MM.1S (cell line): Measurements from ENCODE around the gene LAMP1.
"Not testable (repeated sequence)": the region's sequence is repeated elsewhere in the genome, so short reads cannot be mapped to it uniquely, and the experiment has no call there.

Source experiments
- DNase-seq: peaks from one replicate; pipeline ENCODE4 v3.0.0-alpha.2; 2015
- H2AFZ ChIP-seq: fragments of 300-600 bp; sonication (generic); 2 replicates; pipeline ENCODE4 v1.6.0; 2016; ENCODE audit warnings: antibody characterized with exemption, low read length
- H3F3A ChIP-seq: fragments of 300-600 bp; sonication (generic); 2 replicates; pipeline ENCODE4 v1.6.1; 2016; ENCODE audit warnings: mild to moderate bottlenecking, antibody characterized with exemption, low read length, moderate library complexity, mixed read lengths; ENCODE audit not compliant: insufficient read depth
- H3K27ac ChIP-seq: fragments of 300-600 bp; sonication (generic); 2 replicates; pipeline ENCODE4 v1.5.1; 2016; ENCODE audit warnings: mild to moderate bottlenecking, low read length
- H3K27me3 ChIP-seq: fragments of 300-600 bp; sonication (generic); replicated peaks from 2 replicates; pipeline ENCODE4 v1.6.0; 2016; ENCODE audit warnings: low read length; ENCODE audit not compliant: insufficient read depth
- H3K36me3 ChIP-seq: fragments of 300-600 bp; sonication (generic); replicated peaks from 2 replicates; pipeline ENCODE4 v1.6.1; 2016; ENCODE audit warnings: mild to moderate bottlenecking, low read length, mixed read lengths; ENCODE audit not compliant: insufficient read depth
- H3K4me1 ChIP-seq: fragments of 300-600 bp; sonication (generic); 2 replicates; pipeline ENCODE4 v1.6.1; 2016; ENCODE audit warnings: low read length, mixed read lengths
- H3K4me2 ChIP-seq: fragments of 300-600 bp; sonication (generic); 2 replicates; pipeline ENCODE4 v1.6.0; 2016; ENCODE audit warnings: low read depth, low read length
- H3K4me3 ChIP-seq: fragments of 300-600 bp; sonication (generic); 2 replicates; pipeline ENCODE4 v1.5.1; 2016; ENCODE audit warnings: low read length, mixed read lengths
- H3K79me2 ChIP-seq: fragments of 300-600 bp; sonication (generic); 2 replicates; pipeline ENCODE4 v1.6.1; 2016; ENCODE audit warnings: mixed run types, low read length, mixed read lengths
- H3K9ac ChIP-seq: fragments of 300-600 bp; sonication (generic); 2 replicates; pipeline ENCODE4 v1.6.1; 2016; ENCODE audit warnings: low read length, mixed read lengths
- H3K9me2 ChIP-seq: fragments of 300-600 bp; sonication (generic); replicated peaks from 2 replicates; pipeline ENCODE4 v1.6.1; 2016; ENCODE audit warnings: mild to moderate bottlenecking, low read length, mixed read lengths; ENCODE audit not compliant: insufficient read depth
- H3K9me3 ChIP-seq: fragments of 300-600 bp; sonication (generic); replicated peaks from 2 replicates; pipeline ENCODE4 v1.6.1; 2016; ENCODE audit warnings: mild to moderate bottlenecking, low read length, mixed read lengths; ENCODE audit not compliant: insufficient read depth
- H4K20me1 ChIP-seq: fragments of 300-600 bp; sonication (generic); 2 replicates; pipeline ENCODE4 v1.6.1; 2016; ENCODE audit warnings: mild to moderate bottlenecking, low read length, moderate library complexity, mixed read lengths; ENCODE audit not compliant: insufficient read depth
- EZH2 ChIP-seq: fragments of 300-600 bp; sonication (generic); optimal IDR thresholded peaks from 2 replicates; pipeline ENCODE3; 2017; ENCODE audit warnings: low read depth, mild to moderate bottlenecking, antibody characterized with exemption, low read length, mixed read lengths
- EZH2phosphoT487 ChIP-seq: fragments of 300-600 bp; sonication (generic); IDR thresholded peaks from 2 replicates; pipeline ENCODE4 v1.6.1; 2018; ENCODE audit warnings: antibody characterized with exemption, low read length
- TF ChIP-seq, protein P1 (sequence below): fragments of 300-600 bp; sonication (generic); IDR thresholded peaks from 2 replicates; pipeline ENCODE4 v1.5.1; 2016; ENCODE audit warnings: antibody characterized with exemption, low read length, mixed read lengths

Gene LAMP1

DNA sequence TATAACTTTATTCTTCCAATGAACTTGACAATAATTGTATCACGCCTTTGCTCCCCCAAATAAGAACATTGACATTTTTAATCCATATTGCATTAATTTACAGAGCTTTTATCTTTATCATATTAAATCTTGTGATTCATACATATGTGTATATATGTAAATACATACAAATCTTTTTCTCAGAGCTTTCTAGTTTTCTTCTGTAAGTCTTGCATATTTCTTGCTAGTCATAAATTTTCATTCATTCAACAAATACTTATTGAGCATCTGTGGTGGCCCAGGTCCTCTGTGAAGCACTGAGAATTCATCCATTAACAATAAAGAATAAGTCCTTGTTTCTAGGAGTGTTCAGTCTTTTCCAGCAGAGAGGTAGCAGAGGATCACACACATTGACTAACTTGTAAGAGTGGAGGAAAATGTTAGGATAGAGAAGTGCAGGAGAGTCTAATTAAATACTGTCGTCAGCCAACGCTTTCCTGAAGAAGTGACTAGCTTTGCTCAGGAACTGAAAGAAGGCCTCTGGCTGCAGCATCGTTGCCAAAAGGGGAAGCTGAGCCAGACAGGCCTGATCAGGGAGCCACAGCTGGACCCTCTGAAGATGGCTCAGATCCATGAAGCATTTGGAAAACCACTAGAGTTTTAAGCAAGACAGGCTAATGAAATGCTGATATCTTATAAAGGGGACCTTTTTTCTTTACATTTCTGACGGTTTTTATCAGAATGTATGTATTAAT is 38.6 kb upstream of the LAMP1 start:
- Histone ChIP-seq H3K9me3 (no peaks in the 10 kb centered on the region), H3K36me3 (peaks cover 4% of the 10 kb centered on the region)

DNA sequence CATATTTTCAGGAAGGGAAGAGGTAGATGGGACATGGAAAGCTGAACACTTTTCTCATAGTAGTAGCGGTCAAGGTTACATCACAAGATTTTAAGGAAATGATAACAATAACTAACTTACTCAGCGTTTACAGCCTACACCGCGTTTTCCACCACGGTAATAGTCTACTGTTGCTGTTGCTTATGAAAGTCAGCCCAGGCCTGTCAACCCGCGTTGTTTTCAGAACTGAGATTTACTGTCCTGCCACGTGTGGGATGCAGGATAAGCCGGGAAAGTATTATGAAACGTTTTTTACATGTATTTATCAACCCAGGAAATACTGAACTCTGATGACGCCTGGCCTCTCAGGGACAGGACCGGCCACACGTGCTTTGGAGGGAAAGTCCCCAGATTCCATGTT is 36.0 kb upstream of the LAMP1 start:
- no peaks in the 10 kb centered on the region for H3K4me1 ChIP-seq
- H3K9me3 ChIP-seq, result no peaks in the 10 kb centered on the region
- no peak overlapping the region for H3K9ac ChIP-seq
- no peak overlapping the region for H3K4me2 ChIP-seq
- DNase-seq, result no peak
- H3K27me3 ChIP-seq, result no peaks in the 10 kb centered on the region
- H3K9me2 ChIP-seq, result no peaks in the 10 kb centered on the region
- H2AFZ ChIP-seq, result no peak overlapping the region
- H3K4me3 ChIP-seq, result no peak overlapping the region
- TF ChIP-seq EZH2phosphoT487 (no peak), EZH2 (no peak)
- TF ChIP-seq, protein P1, sequence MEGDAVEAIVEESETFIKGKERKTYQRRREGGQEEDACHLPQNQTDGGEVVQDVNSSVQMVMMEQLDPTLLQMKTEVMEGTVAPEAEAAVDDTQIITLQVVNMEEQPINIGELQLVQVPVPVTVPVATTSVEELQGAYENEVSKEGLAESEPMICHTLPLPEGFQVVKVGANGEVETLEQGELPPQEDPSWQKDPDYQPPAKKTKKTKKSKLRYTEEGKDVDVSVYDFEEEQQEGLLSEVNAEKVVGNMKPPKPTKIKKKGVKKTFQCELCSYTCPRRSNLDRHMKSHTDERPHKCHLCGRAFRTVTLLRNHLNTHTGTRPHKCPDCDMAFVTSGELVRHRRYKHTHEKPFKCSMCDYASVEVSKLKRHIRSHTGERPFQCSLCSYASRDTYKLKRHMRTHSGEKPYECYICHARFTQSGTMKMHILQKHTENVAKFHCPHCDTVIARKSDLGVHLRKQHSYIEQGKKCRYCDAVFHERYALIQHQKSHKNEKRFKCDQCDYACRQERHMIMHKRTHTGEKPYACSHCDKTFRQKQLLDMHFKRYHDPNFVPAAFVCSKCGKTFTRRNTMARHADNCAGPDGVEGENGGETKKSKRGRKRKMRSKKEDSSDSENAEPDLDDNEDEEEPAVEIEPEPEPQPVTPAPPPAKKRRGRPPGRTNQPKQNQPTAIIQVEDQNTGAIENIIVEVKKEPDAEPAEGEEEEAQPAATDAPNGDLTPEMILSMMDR, result no peak
- no peaks in the 10 kb centered on the region for H3K79me2 ChIP-seq
- no peaks in the 10 kb centered on the region for H3F3A ChIP-seq
- H4K20me1 ChIP-seq, result no peaks in the 10 kb centered on the region
- H3K36me3 ChIP-seq, result peaks cover 4% of the 10 kb centered on the region
- H3K27ac ChIP-seq, result no peak overlapping the region

More for the DNA sequence above, 38.6 kb upstream of the LAMP1 start:
- Histone ChIP-seq H2AFZ (no peak overlapping the region), H3F3A (no peaks in the 10 kb centered on the region), H3K9ac (no peak overlapping the region), H4K20me1 (no peaks in the 10 kb centered on the region), H3K4me2 (no peak overlapping the region), H3K79me2 (no peaks in the 10 kb centered on the region), H3K9me2 (no peaks in the 10 kb centered on the region), H3K27me3 (no peaks in the 10 kb centered on the region), H3K27ac (no peak overlapping the region), H3K4me3 (no peak overlapping the region), H3K4me1 (no peaks in the 10 kb centered on the region)
- TF ChIP-seq EZH2 (no peak), EZH2phosphoT487 (no peak)
- TF ChIP-seq, protein P1, result no peak
- DNase-seq, result no peak

DNA sequence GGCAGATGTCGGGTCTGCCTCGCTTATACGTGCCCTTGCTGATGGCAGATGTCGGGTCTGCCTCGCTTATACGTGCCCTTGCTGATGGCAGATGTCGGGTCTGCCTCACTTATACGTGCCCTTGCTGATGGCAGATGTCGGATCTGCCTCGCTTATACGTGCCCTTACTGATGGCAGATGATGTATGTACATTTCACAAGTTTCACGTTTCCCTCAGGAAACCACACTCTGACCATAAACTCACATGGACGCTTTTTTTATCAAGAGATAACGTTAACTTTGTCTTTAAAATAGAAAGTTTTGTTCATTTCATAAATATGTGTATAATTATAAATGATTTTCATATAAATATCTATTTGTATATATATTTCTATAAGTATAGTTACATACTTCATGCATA is 34.0 kb upstream of the LAMP1 start:
- not testable (repeated sequence) for H3K4me3 ChIP-seq, H3K79me2 ChIP-seq, H2AFZ ChIP-seq, H3F3A ChIP-seq, DNase-seq, H3K27ac ChIP-seq, H3K36me3 ChIP-seq, H4K20me1 ChIP-seq, H3K4me2 ChIP-seq, H3K9me3 ChIP-seq, H3K4me1 ChIP-seq, H3K27me3 ChIP-seq, H3K9ac ChIP-seq, H3K9me2 ChIP-seq

DNA sequence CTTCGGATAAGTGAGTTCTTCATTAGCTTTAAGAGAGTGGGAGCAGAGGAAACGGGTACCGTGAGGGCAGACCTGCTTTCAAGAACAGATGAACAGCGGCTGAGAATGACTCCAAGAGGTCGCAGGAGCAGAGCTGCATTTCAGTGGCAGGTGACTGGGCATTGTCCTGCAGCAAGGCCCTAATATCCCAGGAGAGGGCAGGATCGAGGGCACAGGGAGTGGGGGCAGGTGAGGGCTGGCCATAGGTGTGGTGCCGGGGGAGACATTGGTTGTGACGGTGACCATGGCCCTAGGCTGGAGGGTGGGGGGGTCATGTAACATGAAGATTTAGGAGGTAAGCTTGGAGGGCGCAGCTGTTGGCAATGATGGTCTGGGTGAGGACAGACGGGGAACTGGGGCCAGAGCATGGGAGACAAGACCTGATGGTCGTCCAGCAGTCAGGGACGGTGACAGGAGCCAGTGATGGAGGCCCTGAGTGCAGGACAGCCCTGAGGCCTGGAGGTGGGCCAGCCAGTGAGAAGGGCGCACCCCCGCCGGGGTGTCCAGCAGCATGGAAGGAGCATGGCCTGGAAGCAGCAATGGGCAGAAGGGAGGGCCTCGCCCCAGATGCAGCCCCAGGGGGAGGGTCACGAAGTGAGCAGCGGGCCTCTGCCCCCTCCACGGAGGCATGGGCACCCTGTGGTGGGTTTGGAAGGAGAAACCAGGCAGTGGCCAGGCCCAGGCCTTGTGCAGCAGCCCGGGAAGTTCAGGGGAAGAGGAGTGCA is 29.2 kb upstream of the LAMP1 start:
- TF ChIP-seq EZH2, result no peak
- no peak for TF ChIP-seq EZH2phosphoT487
- TF ChIP-seq, protein P1, result no peak
- H2AFZ ChIP-seq, result no peak overlapping the region
- H3K4me1 ChIP-seq, result no peaks in the 10 kb centered on the region
- no peak overlapping the region for H3K4me3 ChIP-seq
- H3K36me3 ChIP-seq, result no peaks in the 10 kb centered on the region
- H3K27me3 ChIP-seq, result no peaks in the 10 kb centered on the region
- H3K27ac ChIP-seq, result no peak overlapping the region
- no peaks in the 10 kb centered on the region for H3F3A ChIP-seq
- H3K79me2 ChIP-seq, result no peaks in the 10 kb centered on the region
- DNase-seq, result no peak
- H3K9me3 ChIP-seq, result no peaks in the 10 kb centered on the region
- no peak overlapping the region for H3K9ac ChIP-seq
- no peaks in the 10 kb centered on the region for H4K20me1 ChIP-seq
- no peak overlapping the region for H3K4me2 ChIP-seq
- no peaks in the 10 kb centered on the region for H3K9me2 ChIP-seq
